Measurements from ENCODE around the gene WIPF3.

Gene WIPF3

DNA sequence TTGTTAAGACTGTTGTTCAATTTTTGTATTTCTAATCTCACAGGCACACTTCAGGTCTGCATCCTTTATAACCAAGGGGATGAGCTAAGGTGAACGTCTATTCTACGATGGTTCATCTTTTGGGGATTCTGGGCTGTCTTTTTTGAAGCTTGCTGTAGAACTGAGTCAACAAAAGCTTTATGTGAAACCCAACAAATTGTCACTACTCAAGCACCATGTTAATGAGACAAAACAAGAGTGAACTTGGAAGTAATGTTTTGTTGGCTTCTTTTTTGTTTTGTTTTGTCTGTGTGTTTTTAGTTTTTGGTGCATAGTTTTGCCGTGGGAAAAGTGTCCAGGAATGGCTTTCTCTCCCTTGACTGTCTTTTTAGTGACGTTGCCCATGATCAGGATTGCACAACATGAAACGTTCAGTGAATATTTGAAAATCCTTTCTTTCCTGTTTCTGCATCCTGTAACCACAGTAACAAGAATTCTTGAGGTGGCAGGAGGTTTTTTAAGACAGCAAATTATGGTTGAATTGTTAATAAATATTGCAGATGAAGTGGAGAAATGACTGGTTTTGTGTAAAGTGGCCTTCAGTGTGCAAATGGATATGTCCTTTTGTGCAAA is 65.6 kb downstream of the WIPF3 start:
- H3K27me3 ChIP-seq (ENCODE audit: insufficient read depth, poor library complexity, severe bottlenecking), result peaks cover 4% of the 10 kb centered on the region
- no peak overlapping the region for H3K4me3 ChIP-seq (replicated peaks; ENCODE audit: insufficient read depth, low read length)
- H3K27ac ChIP-seq (replicated peaks), result no peak overlapping the region
- TF ChIP-seq GABPA (IDR thresholded peaks at IDR 0.05; ENCODE audit: low read depth) (no peak), SPI1 (IDR thresholded peaks at IDR 0.05; ENCODE audit: borderline replicate concordance, low read depth) (no peak), POLR2AphosphoS5 (IDR thresholded peaks at IDR 0.05; ENCODE audit: low read depth) (no peak)
- TF ChIP-seq, protein P1, sequence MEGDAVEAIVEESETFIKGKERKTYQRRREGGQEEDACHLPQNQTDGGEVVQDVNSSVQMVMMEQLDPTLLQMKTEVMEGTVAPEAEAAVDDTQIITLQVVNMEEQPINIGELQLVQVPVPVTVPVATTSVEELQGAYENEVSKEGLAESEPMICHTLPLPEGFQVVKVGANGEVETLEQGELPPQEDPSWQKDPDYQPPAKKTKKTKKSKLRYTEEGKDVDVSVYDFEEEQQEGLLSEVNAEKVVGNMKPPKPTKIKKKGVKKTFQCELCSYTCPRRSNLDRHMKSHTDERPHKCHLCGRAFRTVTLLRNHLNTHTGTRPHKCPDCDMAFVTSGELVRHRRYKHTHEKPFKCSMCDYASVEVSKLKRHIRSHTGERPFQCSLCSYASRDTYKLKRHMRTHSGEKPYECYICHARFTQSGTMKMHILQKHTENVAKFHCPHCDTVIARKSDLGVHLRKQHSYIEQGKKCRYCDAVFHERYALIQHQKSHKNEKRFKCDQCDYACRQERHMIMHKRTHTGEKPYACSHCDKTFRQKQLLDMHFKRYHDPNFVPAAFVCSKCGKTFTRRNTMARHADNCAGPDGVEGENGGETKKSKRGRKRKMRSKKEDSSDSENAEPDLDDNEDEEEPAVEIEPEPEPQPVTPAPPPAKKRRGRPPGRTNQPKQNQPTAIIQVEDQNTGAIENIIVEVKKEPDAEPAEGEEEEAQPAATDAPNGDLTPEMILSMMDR (IDR thresholded peaks at IDR 0.05; ENCODE audit: insufficient read depth, low read length), result no peak
- TF ChIP-seq, protein P2, sequence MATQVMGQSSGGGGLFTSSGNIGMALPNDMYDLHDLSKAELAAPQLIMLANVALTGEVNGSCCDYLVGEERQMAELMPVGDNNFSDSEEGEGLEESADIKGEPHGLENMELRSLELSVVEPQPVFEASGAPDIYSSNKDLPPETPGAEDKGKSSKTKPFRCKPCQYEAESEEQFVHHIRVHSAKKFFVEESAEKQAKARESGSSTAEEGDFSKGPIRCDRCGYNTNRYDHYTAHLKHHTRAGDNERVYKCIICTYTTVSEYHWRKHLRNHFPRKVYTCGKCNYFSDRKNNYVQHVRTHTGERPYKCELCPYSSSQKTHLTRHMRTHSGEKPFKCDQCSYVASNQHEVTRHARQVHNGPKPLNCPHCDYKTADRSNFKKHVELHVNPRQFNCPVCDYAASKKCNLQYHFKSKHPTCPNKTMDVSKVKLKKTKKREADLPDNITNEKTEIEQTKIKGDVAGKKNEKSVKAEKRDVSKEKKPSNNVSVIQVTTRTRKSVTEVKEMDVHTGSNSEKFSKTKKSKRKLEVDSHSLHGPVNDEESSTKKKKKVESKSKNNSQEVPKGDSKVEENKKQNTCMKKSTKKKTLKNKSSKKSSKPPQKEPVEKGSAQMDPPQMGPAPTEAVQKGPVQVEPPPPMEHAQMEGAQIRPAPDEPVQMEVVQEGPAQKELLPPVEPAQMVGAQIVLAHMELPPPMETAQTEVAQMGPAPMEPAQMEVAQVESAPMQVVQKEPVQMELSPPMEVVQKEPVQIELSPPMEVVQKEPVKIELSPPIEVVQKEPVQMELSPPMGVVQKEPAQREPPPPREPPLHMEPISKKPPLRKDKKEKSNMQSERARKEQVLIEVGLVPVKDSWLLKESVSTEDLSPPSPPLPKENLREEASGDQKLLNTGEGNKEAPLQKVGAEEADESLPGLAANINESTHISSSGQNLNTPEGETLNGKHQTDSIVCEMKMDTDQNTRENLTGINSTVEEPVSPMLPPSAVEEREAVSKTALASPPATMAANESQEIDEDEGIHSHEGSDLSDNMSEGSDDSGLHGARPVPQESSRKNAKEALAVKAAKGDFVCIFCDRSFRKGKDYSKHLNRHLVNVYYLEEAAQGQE (IDR thresholded peaks at IDR 0.05; ENCODE audit: insufficient replicate concordance, low read depth), result no peak
- no peak for DNase-seq (ENCODE audit: low read depth in 1 of 2, low spot score in 1 of 2)

DNA sequence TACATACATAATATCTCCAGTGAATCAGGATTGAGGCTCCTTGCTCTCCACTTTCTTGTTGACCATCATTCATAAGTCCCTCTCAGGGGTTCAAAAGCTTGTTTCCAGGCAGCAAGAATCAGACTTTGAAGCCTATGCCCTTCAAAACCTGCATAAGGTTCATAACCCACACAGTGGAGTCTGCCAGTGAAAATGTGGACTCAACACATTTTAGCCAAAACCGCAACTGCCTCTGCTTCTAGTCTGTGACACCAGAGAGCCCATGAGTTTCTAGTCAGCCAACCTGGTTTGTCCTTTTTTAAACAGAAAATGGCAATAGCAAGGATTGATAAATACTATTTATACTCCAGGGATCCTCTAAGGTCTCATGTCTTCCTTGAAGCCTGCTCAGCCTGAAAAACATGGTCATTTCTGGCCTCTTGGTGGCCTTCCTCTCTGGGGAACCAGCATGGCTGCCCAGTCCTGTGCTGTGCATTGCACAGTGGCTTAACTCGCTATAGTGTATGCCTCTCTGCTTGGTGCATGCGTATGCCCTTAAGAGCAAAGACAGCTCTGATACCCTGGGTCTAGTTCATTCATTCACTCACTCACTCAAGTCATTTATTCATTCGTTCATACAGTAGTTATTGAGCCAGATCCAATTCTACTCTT is 67.5 kb downstream of the WIPF3 start:
- peaks cover 4% of the 10 kb centered on the region for H3K27me3 ChIP-seq (ENCODE audit: insufficient read depth, poor library complexity, severe bottlenecking)
- TF ChIP-seq, protein P2 (IDR thresholded peaks at IDR 0.05; ENCODE audit: insufficient replicate concordance, low read depth), result no peak
- TF ChIP-seq GABPA (IDR thresholded peaks at IDR 0.05; ENCODE audit: low read depth), result no peak
- no peak for TF ChIP-seq SPI1 (IDR thresholded peaks at IDR 0.05; ENCODE audit: borderline replicate concordance, low read depth)
- TF ChIP-seq, protein P1 (IDR thresholded peaks at IDR 0.05; ENCODE audit: insufficient read depth, low read length), result no peak
- no peak for TF ChIP-seq POLR2AphosphoS5 (IDR thresholded peaks at IDR 0.05; ENCODE audit: low read depth)
- no peak overlapping the region for H3K27ac ChIP-seq (replicated peaks)
- DNase-seq (ENCODE audit: low read depth in 1 of 2, low spot score in 1 of 2), result no peak
- H3K4me3 ChIP-seq (replicated peaks; ENCODE audit: insufficient read depth, low read length), result no peak overlapping the region

DNA sequence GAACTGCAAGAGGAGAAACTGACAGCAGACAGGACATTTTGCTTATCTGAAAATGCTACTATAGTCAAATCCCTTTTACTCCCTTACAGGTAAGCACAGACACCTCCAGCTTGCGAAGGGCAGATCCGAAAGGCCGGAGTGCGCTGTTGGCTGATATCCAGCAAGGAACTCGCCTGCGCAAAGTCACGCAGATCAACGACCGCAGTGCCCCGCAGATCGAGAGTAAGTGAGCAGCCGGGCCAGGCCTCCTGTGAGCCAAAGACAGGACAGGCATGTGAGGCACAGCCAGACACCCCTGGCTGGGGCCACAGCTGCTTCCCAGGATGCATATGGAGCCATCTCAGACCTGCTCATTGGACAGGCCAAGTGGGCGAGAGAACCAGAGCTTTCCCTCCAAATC is 69.4 kb downstream of the WIPF3 start:
- peaks cover 4% of the 10 kb centered on the region for H3K27me3 ChIP-seq (ENCODE audit: insufficient read depth, poor library complexity, severe bottlenecking)
- no peak overlapping the region for H3K27ac ChIP-seq (replicated peaks)
- TF ChIP-seq POLR2AphosphoS5 (IDR thresholded peaks at IDR 0.05; ENCODE audit: low read depth) (no peak), GABPA (IDR thresholded peaks at IDR 0.05; ENCODE audit: low read depth) (no peak), SPI1 (IDR thresholded peaks at IDR 0.05; ENCODE audit: borderline replicate concordance, low read depth) (no peak)
- TF ChIP-seq, protein P2 (IDR thresholded peaks at IDR 0.05; ENCODE audit: insufficient replicate concordance, low read depth), result no peak
- TF ChIP-seq, protein P1 (IDR thresholded peaks at IDR 0.05; ENCODE audit: insufficient read depth, low read length), result no peak
- H3K4me3 ChIP-seq (replicated peaks; ENCODE audit: insufficient read depth, low read length), result no peak overlapping the region
- DNase-seq (ENCODE audit: low read depth in 1 of 2, low spot score in 1 of 2), result no peak

Measured in HL-60 (cell line).